ENCODE data around the gene ZNF264. TPM values are rescaled to one million over a fixed set of nuclear protein-coding genes. Genes with fewer than 3 reads are reported as not detected.

Gene ZNF264
- total RNA-seq, result 45.8 TPM

DNA sequence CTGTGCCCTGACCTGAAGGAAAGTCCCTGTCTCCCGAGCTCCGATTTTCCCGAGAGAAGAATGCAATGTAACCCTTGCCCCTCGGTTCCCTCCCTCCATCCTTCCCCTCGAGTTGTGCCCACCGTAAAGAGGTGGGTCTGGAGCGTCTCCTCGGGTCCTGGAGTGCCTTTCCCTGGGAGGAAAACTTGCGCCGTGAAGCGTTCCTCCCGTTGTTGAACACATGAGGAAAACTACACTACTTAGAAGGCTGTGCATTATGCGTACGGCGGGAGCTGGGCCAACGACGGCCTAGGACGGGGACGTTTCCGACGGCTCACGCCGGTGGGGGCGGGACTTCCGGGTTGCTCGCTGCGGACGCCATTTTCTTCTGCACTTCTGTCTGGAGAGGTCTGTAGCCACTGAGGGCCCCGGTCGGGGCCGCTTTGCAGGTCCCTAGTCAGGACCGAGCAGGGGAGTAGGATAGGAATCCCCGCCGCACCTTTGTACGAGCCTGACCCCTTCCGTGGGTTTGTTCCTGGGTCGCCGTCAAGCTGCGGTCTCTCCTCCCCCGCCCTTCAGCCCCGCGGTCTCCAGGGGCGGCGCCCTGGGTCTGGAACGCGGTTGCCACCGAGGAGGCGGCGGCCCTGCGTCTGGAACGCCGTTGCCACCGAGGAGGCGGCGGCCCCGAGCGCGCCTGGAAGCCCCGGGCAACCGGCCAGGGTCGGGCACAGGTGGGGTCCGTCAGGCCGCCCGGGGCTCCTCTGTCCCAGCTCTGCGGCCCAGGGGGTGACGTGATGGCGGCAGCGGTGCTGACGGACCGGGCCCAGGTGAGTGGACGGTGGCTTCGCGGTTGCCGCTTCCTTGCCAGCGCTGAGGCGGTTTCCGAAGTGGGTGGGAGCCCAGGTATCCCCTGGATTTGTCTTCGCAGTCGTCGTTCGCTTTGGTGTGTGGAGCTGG, at the start of gene ZNF264:
TSS of gene ZNF264 (plus strand) at position 360 of the 936 bp plus-strand sequence. CDS start at position 774, 414 bp downstream.

GRCh38 chr19:57167385-57167784, 23.9 kb upstream of the ZNF264 start, which contains the start of gene DUXA:
Gene DUXA (minus strand): TSS chr19:57167485. CDS start chr19:57167443, 42 bp downstream.

GRCh38 chr19:57240311-57241090, 49.2 kb downstream of the ZNF264 start, which contains the start of gene ZNF805:
Gene ZNF805 (plus strand): TSS chr19:57240632. CDS start chr19:57240892, 260 bp downstream.

Small RNA genes within 50 kb of the gene (small RNA-seq; reads per million reads assigned to genes)
- not detected for gene AC025588.3 (ENCODE audit: low replicate concordance)

Other genes starting within 250 kb of the ZNF264 start
- gene USP29, start 71.5 kb upstream of the ZNF264 start, total RNA-seq, result not detected
- not detected for gene ZIM3, start 46.3 kb upstream of the ZNF264 start, total RNA-seq
- gene DUXA, start 24.0 kb upstream of the ZNF264 start, total RNA-seq, result not detected
- gene AURKC, start 39.5 kb downstream of the ZNF264 start, total RNA-seq, result 1.8 TPM
- gene ZNF805, start 49.1 kb downstream of the ZNF264 start, total RNA-seq, result 29.7 TPM
- gene ZNF460, start 89.0 kb downstream of the ZNF264 start, total RNA-seq, result 106 TPM
- 18.5 TPM for gene ZNF543, start 129.0 kb downstream of the ZNF264 start, total RNA-seq
- gene ZNF304, start 159.8 kb downstream of the ZNF264 start, total RNA-seq, result 13.6 TPM
- gene TRAPPC2B, start 172.1 kb downstream of the ZNF264 start, total RNA-seq, result 17.0 TPM
- gene ZNF547, start 172.1 kb downstream of the ZNF264 start, total RNA-seq, result 5.5 TPM
- gene ZNF548, start 198.4 kb downstream of the ZNF264 start, total RNA-seq, result 37.1 TPM
- 29.5 TPM for gene ZNF17, start 219.7 kb downstream of the ZNF264 start, total RNA-seq
- gene ZNF749, start 243.8 kb downstream of the ZNF264 start, total RNA-seq, result 23.0 TPM

All from metanephros (tissue), 2 donors.